T-helper 9 cell (primary cell): ENCODE data around the gene ADSS2.
"Not testable (repeated sequence)": the region's sequence is repeated elsewhere in the genome, so short reads cannot be mapped to it uniquely, and the experiment has no call there.

Source experiments
- DNase-seq: peaks from one replicate; pipeline ENCODE4 v3.0.0-alpha.2; 2020

The ADSS2 gene

GRCh38 chr1:244394826-244395765 is 56.6 kb downstream of the ADSS2 start:
- DNase-seq, result no peak

GRCh38 chr1:244394346-244394745 is 57.4 kb downstream of the ADSS2 start:
- DNase-seq, result no peak

GRCh38 chr1:244393604-244394176 is 58.0 kb downstream of the ADSS2 start:
- no peak for DNase-seq

GRCh38 chr1:244391761-244392160 is 59.9 kb downstream of the ADSS2 start:
- no peak for DNase-seq

- DNase-seq, result no peak
Observed at GRCh38 chr1:244388961-244389360, 62.7 kb downstream of the ADSS2 start.

GRCh38 chr1:244387415-244387814 is 64.3 kb downstream of the ADSS2 start:
- DNase-seq, result no peak

- no peak for DNase-seq
Observed at GRCh38 chr1:244386595-244386994, 65.1 kb downstream of the ADSS2 start.

- no peak for DNase-seq
Observed at GRCh38 chr1:244384066-244384465, 67.6 kb downstream of the ADSS2 start.

GRCh38 chr1:244383278-244383884 is 68.3 kb downstream of the ADSS2 start:
- DNase-seq, result no peak

- no peak for DNase-seq
Observed at GRCh38 chr1:244381878-244382565, 69.7 kb downstream of the ADSS2 start.

- DNase-seq, result no peak
Observed at GRCh38 chr1:244376126-244376525, 75.6 kb downstream of the ADSS2 start.

- no peak for DNase-seq
Observed at GRCh38 chr1:244375051-244375450, 76.7 kb downstream of the ADSS2 start.

GRCh38 chr1:244374484-244374883 is 77.2 kb downstream of the ADSS2 start:
- DNase-seq, result not testable (repeated sequence)

- DNase-seq, result no peak
Observed at GRCh38 chr1:244371242-244372141, 80.2 kb downstream of the ADSS2 start.

GRCh38 chr1:244370060-244370637 is 81.6 kb downstream of the ADSS2 start:
- DNase-seq, result no peak

GRCh38 chr1:244369256-244370057 is 82.3 kb downstream of the ADSS2 start:
- no peak for DNase-seq

- no peak for DNase-seq
Observed at GRCh38 chr1:244368279-244368678, 83.4 kb downstream of the ADSS2 start.

GRCh38 chr1:244367399-244368114 is 84.2 kb downstream of the ADSS2 start:
- DNase-seq, result no peak

GRCh38 chr1:244365809-244366208 is 85.9 kb downstream of the ADSS2 start:
- no peak for DNase-seq

- DNase-seq, result not testable (repeated sequence)
Observed at GRCh38 chr1:244365262-244365661, 86.4 kb downstream of the ADSS2 start.
